Omental fat pad (tissue), 4 donors: ENCODE results near the gene AKAP8. TPM values are rescaled to one million over a fixed set of nuclear protein-coding genes. Genes with fewer than 3 reads are reported as not detected.

Experiments
- ATAC-seq: fragments of 150-250 bp; one replicate; pipeline ENCODE4 v1.9.1; 2016; ENCODE audit warnings: mild to moderate bottlenecking, moderate library complexity; ENCODE audit not compliant: low FRiP score
- DNase-seq: peaks from one replicate; pipeline ENCODE4 v3.0.0-alpha.2; 2019; ENCODE audit warnings: low spot score
- CTCF ChIP-seq, 3 donors: fragments of 450-650 bp; IDR thresholded peaks; one replicate each; pipeline ENCODE4 v1.5.1; 2016 to 2017; ENCODE audit warnings: antibody characterized with exemption in 3 of 3, mild to moderate bottlenecking in 3 of 3, moderate library complexity in 2 of 3
- total RNA-seq, 4 donors: library from RNA; depleted of rRNA; stranded (reverse); fragments of >200 nt; gene quantifications; one replicate each; pipeline ENCODE4 v1.1.0, GENCODE V29; 2016

The AKAP8 gene
- total RNA-seq, 4 donors from 2014 or later = 17.5 to 45.6 (median 22.8) TPM

GRCh38 chr19:15390814-15391213, 11.2 kb upstream of the AKAP8 start:
- DNase-seq (no peak), ATAC-seq (no peak)
- TF ChIP-seq CTCF (IDR thresholded peaks at IDR 0.05) = no peak

- no peak for TF ChIP-seq CTCF (IDR thresholded peaks at IDR 0.05)
- DNase-seq (no peak), ATAC-seq (no peak)
Measured at GRCh38 chr19:15381864-15382263, 2.3 kb upstream of the AKAP8 start.

GRCh38 chr19:15381429-15381828, 1.8 kb upstream of the AKAP8 start:
- DNase-seq = no peak
- no peak for ATAC-seq
- TF ChIP-seq CTCF (IDR thresholded peaks at IDR 0.05) = no peak

GRCh38 chr19:15379999-15380647, 536 bp upstream of the AKAP8 start:
- ATAC-seq = peak; percentile 22
- no peak for TF ChIP-seq CTCF (IDR thresholded peaks at IDR 0.05)
- DNase-seq = no peak

- TF ChIP-seq CTCF (IDR thresholded peaks at IDR 0.05) = no peak
- peak; percentile 1 for ATAC-seq
- DNase-seq = no peak
Measured at GRCh38 chr19:15378534-15379082, 979 bp downstream of the AKAP8 start.

- no peak for TF ChIP-seq CTCF (IDR thresholded peaks at IDR 0.05)
- ATAC-seq (no peak), DNase-seq (no peak)
Measured at GRCh38 chr19:15374796-15375440, 4.7 kb downstream of the AKAP8 start.
